ENCODE results near the gene CERK.

GRCh38 chr22:46752988-46753310 is 14.9 kb upstream of the CERK start:
- TF ChIP-seq, protein P1, sequence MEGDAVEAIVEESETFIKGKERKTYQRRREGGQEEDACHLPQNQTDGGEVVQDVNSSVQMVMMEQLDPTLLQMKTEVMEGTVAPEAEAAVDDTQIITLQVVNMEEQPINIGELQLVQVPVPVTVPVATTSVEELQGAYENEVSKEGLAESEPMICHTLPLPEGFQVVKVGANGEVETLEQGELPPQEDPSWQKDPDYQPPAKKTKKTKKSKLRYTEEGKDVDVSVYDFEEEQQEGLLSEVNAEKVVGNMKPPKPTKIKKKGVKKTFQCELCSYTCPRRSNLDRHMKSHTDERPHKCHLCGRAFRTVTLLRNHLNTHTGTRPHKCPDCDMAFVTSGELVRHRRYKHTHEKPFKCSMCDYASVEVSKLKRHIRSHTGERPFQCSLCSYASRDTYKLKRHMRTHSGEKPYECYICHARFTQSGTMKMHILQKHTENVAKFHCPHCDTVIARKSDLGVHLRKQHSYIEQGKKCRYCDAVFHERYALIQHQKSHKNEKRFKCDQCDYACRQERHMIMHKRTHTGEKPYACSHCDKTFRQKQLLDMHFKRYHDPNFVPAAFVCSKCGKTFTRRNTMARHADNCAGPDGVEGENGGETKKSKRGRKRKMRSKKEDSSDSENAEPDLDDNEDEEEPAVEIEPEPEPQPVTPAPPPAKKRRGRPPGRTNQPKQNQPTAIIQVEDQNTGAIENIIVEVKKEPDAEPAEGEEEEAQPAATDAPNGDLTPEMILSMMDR (IDR thresholded peaks at IDR 0.05; ENCODE audit: low read depth, low read length), result no peak
- TF ChIP-seq POLR2A (IDR thresholded peaks at IDR 0.05; ENCODE audit: extremely low read depth, insufficient read length), result no peak

Data from NB4 (cell line).